K562 (cell line): ENCODE results near the gene GJA8. TPM values are rescaled to one million over a fixed set of nuclear protein-coding genes. Genes with fewer than 3 reads are reported as not detected.

Experiments used
- CEBPB ChIP-seq: fragments of 450-650 bp; IDR thresholded peaks from 2 replicates; pipeline ENCODE4 v1.6.1; 2016; ENCODE audit warnings: missing genetic modification characterization, missing compliant biosample characterization
- CTCF ChIP-seq, 3 experiments: IDR thresholded peaks in 2 of 3; conservative IDR thresholded peaks in 1 of 3; 2 replicates each; pipeline ENCODE4 v1.5.1; 2011 to 2012; ENCODE audit warnings: low read length in 3 of 3, mild to moderate bottlenecking in 3 of 3, control low read depth in 2 of 3, improper control_type of control experiment in 1 of 3, inconsistent platforms in 1 of 3, low read depth in 1 of 3, mixed read lengths in 1 of 3, moderate library complexity in 1 of 3; ENCODE audit not compliant: insufficient read depth in 2 of 3
- DACH1 ChIP-seq: fragments of 450-650 bp; IDR thresholded peaks from 2 replicates; pipeline ENCODE4 v1.6.1; 2018; ENCODE audit not compliant: partially characterized antibody
- DEAF1 ChIP-seq: fragments of 450-650 bp; formaldehyde crosslinking; IDR thresholded peaks from 2 replicates; pipeline ENCODE4 v1.4.0; 2020; ENCODE audit warnings: mild to moderate bottlenecking, moderate library complexity
- E2F6 ChIP-seq, 2 experiments: IDR thresholded peaks; 2 replicates each; pipeline ENCODE4 v1.6.1; 2011; ENCODE audit warnings: borderline replicate concordance in 1 of 2, control low read depth in 1 of 2, low read depth in 1 of 2, low read length in 1 of 2, mild to moderate bottlenecking in 1 of 2, mixed read lengths in 1 of 2, moderate library complexity in 1 of 2; ENCODE audit not compliant: insufficient read depth in 1 of 2, insufficient read length in 1 of 2, poor library complexity in 1 of 2, severe bottlenecking in 1 of 2; ENCODE audit errors: extremely low read depth in 1 of 2
- E4F1 ChIP-seq: fragments of 250-450 bp; sonication (Bioruptor Pico); IDR thresholded peaks from 2 replicates; pipeline ENCODE4 v1.5.0; 2021; ENCODE audit warnings: mild to moderate bottlenecking, borderline replicate concordance
- HDAC6 ChIP-seq: IDR thresholded peaks from 2 replicates; pipeline ENCODE4 v1.6.1; 2012; ENCODE audit warnings: low read depth, mild to moderate bottlenecking, control low read depth, inconsistent platforms, low read length, moderate library complexity
- SIX5 ChIP-seq, 2 experiments: IDR thresholded peaks; 2 replicates each; pipeline ENCODE4 v1.6.1; 2011; ENCODE audit warnings: low read length in 2 of 2, borderline replicate concordance in 1 of 2, low read depth in 1 of 2, mild to moderate bottlenecking in 1 of 2, moderate library complexity in 1 of 2; ENCODE audit not compliant: insufficient read depth in 1 of 2
- TEAD1 ChIP-seq, 2 experiments: fragments of 450-650 bp in 1 of 2; sonication (generic) in 1 of 2; formaldehyde crosslinking; IDR thresholded peaks; 2 replicates each; pipeline versions ENCODE4 v1.4.0 to v1.8.0; 2020 to 2022; ENCODE audit warnings: mild to moderate bottlenecking in 2 of 2, missing genetic modification reagents in 1 of 2
- TEAD4 ChIP-seq, 2 experiments: sonication (generic) in 1 of 2; formaldehyde crosslinking in 1 of 2; IDR thresholded peaks; 2 replicates each; pipeline versions ENCODE4 v1.6.1 to v1.8.0; 2012 to 2022; ENCODE audit warnings: borderline replicate concordance in 1 of 2, inconsistent platforms in 1 of 2, low read length in 1 of 2, mild to moderate bottlenecking in 1 of 2, missing genetic modification reagents in 1 of 2
- TFAM ChIP-seq: fragments of 250-450 bp; sonication (Bioruptor Pico); conservative IDR thresholded peaks from 2 replicates; pipeline ENCODE4 v1.5.0; 2021; ENCODE audit warnings: mild to moderate bottlenecking, moderate library complexity
- ZBTB43 ChIP-seq: sonication (generic); formaldehyde crosslinking; IDR thresholded peaks from 2 replicates; pipeline ENCODE4 v1.8.0; 2023; ENCODE audit warnings: mild to moderate bottlenecking, missing genetic modification reagents
- ZNF764 ChIP-seq: fragments of 250-450 bp; sonication (Bioruptor Pico); IDR thresholded peaks from 2 replicates; pipeline ENCODE4 v1.4.0; 2020; ENCODE audit warnings: low read depth, mild to moderate bottlenecking, moderate library complexity
- ZNF830 ChIP-seq: fragments of 250-450 bp; sonication (Bioruptor Pico); IDR thresholded peaks from 2 replicates; pipeline ENCODE4 v1.5.0; 2021; ENCODE audit warnings: mild to moderate bottlenecking
- ZSCAN32 ChIP-seq: fragments of 450-650 bp; formaldehyde crosslinking; IDR thresholded peaks from 2 replicates; pipeline ENCODE4 v1.4.0; 2020; ENCODE audit warnings: mild to moderate bottlenecking, moderate library complexity
- polyA plus RNA-seq, 8 experiments: library from polyadenylated mRNA; depleted of rRNA in 4 of 8; stranded (reverse) in 5 of 8; unstranded in 3 of 8; fragments of >200 nt; fragmentation: Nextera tagmentation in 2 of 8; fragmentation: Illumina TruSeq in 1 of 8; extraction: Ambion mirVana in 2 of 8; extraction: Trizol in 1 of 8; gene quantifications; 2 replicates each; pipeline versions ENCODE4 v1.2.1 to v1.2.3, GENCODE V29; 2011 to 2014; ENCODE audit warnings: inconsistent platforms in 1 of 8, missing spikeins in 1 of 8
- total RNA-seq, 7 experiments: library from RNA; depleted of rRNA in 6 of 7; stranded (reverse); fragments of >200 nt in 6 of 7; fragmentation: Illumina TruSeq in 2 of 7; extraction: Trizol in 2 of 7; gene quantifications; 2 replicates each; pipeline versions ENCODE4 v1.2.1 to v1.2.3, GENCODE V29; 2011 to 2021; ENCODE audit warnings: low replicate concordance in 1 of 7

Gene GJA8
- total and polyA plus RNA-seq, 9 of the 15 experiments (the other 6 are each of a cell fraction or from before 2014, with no cell fraction given): not detected

- TF ChIP-seq ZNF830 (CRISPR knock-in tag): no peak
- TF ChIP-seq ZNF764: no peak
- no peak for TF ChIP-seq E2F6 (IDR thresholded peaks at IDR 0.05; ENCODE audit: borderline replicate concordance in 1 of 2, extremely low read depth in 1 of 2, insufficient read depth in 1 of 2, insufficient read length in 1 of 2, low read depth in 1 of 2, low read length in 1 of 2, poor library complexity in 1 of 2, severe bottlenecking in 1 of 2)
- peak; percentile 79 to 94 (median 90) for TF ChIP-seq CTCF (IDR thresholded peaks at IDR 0.05 in 2 of 3, conservative IDR thresholded peaks at IDR 0.05 in 1 of 3; ENCODE audit: insufficient read depth in 2 of 3, low read depth in 1 of 3, low read length in 3 of 3)
- TF ChIP-seq DACH1: peak; percentile 40
- TF ChIP-seq E4F1 (CRISPR knock-in tag): no peak
- TF ChIP-seq TEAD4 (IDR thresholded peaks at IDR 0.05; ENCODE audit: low read length): 0 out of 2 replicates have a peak, but pooled peaks have one; percentile 35
- TF ChIP-seq TEAD4 (CRISPR knock-in tag; IDR thresholded peaks at IDR 0.05; ENCODE audit: borderline replicate concordance): no peak
- no peak for TF ChIP-seq ZSCAN32 (CRISPR knock-in tag)
- peak; percentile 57 for TF ChIP-seq DEAF1 (CRISPR knock-in tag)
- no peak for TF ChIP-seq TEAD1 (CRISPR knock-in tag; IDR thresholded peaks at IDR 0.05)
- no peak for TF ChIP-seq HDAC6
- TF ChIP-seq TFAM: no peak
- no peak for TF ChIP-seq CEBPB (tag)
- no peak for TF ChIP-seq ZBTB43 (CRISPR knock-in tag)
- no peak for TF ChIP-seq SIX5 (IDR thresholded peaks at IDR 0.05; ENCODE audit: borderline replicate concordance in 1 of 2, insufficient read depth in 1 of 2, low read depth in 1 of 2, low read length in 2 of 2)
Measured at GRCh38 chr1:147892731-147893214, 9.8 kb upstream of the GJA8 start (continued).
